Activated T-cell treated with anti-CD3 and anti-CD28 coated beads for 4 hours (primary cell): ENCODE measurements around the gene CASP6.
"Not testable (repeated sequence)": the region's sequence is repeated elsewhere in the genome, so short reads cannot be mapped to it uniquely, and the experiment has no call there.

Experiments
- DNase-seq: peaks from one replicate; pipeline ENCODE4 v3.0.0-alpha.2; 2020

CASP6 gene

GRCh38 chr4:109718759-109719158 is 15.5 kb upstream of the CASP6 start:
- no peak for DNase-seq

GRCh38 chr4:109713500-109713899 is 10.3 kb upstream of the CASP6 start:
- no peak for DNase-seq

DNA sequence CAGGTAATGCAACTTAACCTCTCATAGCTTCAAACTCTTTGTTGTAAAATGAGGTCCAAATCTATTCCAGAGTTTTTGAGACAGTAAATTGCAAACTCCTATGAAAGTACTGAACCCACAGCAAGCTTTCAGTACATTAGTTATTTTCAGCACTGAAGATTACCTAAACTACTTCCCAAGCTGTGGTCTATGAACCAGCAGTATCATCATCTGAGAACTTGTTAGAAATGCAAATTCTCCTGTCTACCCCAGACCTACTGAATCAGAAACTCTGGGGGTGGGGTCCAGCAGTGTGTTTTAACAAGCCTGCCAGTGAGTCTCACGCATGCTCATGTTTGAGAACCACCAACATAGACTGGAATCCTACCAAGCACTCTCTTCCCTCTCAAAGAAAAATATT is 5.7 kb upstream of the CASP6 start:
- no peak for DNase-seq

DNA sequence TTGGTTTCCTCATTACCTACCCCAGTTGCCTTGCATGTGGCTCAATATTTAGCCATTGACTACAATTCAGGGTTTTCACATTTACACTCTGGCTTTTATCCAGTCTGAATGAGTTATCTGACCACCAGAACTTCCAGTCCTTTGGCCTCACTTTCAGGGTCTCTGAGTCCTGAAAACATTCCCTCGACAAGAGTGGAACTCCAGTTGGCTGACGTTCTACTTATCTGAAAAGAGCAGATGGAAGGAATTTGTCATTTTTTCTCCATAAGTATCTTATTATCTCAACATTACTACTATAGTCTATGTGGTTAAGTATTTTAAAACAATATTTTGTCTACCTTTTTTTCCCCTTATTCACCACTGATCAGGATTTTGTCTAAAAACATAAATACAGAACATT is 5.2 kb upstream of the CASP6 start:
- no peak for DNase-seq

DNA sequence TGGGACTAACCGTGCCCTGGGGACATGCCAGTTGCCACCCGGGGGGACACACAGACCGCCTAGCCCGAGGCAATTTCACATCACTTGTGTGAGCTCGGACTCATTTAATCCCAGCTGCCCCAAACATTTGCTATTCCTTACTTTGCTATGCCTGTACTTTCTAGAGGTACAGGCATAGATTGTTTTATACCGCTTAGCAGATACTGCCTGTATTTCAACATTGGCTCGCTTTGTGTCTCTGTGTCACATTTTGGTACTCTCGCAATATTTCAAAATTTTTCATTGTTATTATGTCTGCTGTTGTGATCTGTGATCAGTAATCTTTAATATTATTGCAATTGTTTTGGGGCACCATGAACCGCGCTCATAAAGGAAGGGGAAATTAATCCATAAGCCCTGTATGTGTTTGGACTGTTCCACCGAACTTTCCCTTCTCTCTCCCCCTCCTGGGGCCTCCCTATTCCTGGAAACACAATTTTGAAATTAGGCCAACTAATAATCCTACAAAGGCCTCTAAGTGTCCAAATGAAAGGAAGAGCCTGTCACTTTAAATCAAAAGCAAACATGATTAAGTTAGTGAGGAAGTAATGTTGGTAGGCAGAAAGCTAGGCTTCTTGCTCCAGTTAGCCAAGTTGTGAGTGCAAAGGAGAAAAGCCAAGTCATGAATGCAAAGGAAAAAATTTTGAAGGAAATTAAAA is 568 bp upstream of the CASP6 start:
- DNase-seq, result no peak

DNA sequence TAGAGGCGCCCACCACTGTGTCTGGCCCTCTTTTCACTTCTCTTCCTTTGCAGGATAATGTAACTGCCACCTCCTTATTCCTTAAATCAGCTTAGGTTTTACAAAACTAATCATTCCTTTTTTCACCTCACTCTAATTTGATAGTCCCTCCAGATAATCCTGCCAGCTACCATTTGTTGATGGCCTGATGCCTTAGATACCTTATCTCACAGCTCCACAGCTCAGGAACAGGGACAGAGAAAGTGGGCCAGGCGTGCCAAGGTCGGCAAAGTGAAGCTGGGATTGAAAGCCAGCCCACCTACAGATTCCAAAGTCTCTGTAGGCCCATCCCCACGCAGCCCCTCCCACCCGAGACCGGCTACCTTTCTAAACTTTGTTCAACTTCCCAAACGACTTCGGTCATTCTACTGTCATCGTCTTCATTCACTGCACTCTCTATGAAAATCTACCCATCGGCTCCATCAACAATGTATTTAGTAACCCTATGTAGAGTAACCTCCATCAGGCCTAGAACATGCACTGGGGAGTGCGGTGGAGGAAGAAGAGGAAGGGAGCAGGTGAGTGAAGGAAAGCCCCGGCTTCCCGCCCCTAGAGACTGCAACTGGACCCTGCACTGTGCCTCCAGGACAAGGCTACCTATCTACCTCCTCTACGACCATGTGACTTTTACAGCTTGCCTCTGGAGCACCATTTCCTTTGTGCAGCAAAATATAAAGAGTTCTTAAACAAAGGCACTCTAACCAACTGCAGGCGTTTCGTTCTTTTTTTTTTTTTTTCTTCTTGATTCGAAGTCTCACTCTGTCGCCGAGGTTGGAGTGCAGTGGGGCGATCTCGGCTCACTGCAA is 1.5 kb downstream of the CASP6 start:
- no peak for DNase-seq

GRCh38 chr4:109699553-109700225 is 3.6 kb downstream of the CASP6 start:
- DNase-seq, result no peak

GRCh38 chr4:109698656-109699055 is 4.6 kb downstream of the CASP6 start:
- no peak for DNase-seq

- DNase-seq, result no peak
Observed at GRCh38 chr4:109691411-109691920, 11.8 kb downstream of the CASP6 start.

DNA sequence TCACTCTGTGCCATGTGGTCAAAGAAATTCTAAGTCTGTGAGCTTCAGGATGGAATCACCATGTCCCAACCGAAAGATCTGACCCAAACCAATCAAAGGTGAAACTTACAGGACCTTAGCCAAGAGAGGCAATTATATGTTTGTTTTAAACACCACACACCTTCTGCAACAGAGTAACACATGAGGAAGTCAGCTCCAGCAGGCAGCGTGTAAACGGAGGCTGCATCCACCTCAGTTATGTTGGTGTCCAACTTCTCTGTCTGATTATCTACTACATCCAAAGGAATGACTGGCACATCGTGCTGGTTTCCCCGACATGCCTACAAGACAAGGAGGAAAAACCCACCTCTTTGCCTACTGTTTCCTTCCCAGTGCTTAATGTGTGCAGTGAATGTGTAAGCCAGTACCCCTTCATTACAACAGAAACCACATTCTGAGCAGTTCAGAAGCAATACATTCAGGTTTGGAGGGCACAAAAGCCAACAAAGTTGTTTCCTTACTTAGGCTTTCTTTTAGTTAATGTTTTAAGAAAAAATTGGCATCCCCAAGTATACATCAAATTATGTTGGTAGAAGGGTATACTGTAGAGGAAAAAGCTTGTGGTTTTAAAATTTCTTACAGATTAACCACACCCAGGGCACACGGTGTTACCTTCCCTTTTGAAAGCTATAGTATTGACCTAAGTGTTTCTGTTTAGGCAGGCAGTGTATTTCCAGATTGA is 12.4 kb downstream of the CASP6 start:
- DNase-seq, result no peak

GRCh38 chr4:109684727-109685126 is 18.5 kb downstream of the CASP6 start:
- DNase-seq, result no peak

GRCh38 chr4:109683621-109684253 is 19.5 kb downstream of the CASP6 start:
- DNase-seq, result no peak

DNA sequence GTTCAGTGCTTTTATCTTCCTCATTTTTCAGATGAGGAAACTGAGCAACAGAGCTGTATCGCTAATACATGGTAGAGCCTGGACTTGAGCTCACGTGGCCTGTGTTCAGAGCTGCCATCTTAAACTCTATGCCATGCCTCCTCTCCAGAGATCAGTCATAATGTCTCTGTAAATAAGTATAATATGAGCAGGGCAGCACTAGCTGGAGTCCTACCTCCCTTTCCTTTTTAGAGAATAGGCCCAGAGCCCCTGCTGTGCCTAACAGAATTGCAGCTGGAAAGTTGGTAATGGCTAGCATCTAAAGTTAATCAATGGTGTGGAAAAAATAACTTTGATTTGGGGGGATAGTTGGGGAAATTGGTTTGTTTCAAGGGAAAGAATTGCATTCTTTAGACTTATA is 20.4 kb downstream of the CASP6 start:
- no peak for DNase-seq

- DNase-seq, result not testable (repeated sequence)
Observed at GRCh38 chr4:109678925-109679324, 24.3 kb downstream of the CASP6 start.

DNA sequence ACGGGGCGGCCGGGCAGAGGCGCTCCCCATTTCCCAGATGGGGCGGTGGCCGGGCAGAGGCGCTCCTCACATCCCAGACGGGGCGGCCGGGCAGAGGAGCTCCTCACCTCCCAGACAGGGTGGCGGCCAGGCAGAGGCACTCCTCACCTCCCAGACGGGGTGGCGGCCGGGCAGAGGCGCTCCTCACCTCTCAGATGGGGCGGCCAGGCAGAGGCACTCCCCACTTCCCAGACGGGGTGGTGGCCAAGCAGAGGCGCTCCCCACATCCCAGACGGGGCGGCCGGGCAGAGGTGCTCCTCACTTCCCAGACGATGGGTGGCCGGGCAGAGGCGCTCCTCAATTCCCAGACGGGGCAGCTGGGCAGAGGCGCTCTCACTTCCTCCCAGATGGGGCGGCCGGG is 24.8 kb downstream of the CASP6 start:
- DNase-seq, result not testable (repeated sequence)

GRCh38 chr4:109676886-109677285 is 26.4 kb downstream of the CASP6 start:
- no peak for DNase-seq

- no peak for DNase-seq
Observed at GRCh38 chr4:109675843-109676242, 27.4 kb downstream of the CASP6 start.

DNA sequence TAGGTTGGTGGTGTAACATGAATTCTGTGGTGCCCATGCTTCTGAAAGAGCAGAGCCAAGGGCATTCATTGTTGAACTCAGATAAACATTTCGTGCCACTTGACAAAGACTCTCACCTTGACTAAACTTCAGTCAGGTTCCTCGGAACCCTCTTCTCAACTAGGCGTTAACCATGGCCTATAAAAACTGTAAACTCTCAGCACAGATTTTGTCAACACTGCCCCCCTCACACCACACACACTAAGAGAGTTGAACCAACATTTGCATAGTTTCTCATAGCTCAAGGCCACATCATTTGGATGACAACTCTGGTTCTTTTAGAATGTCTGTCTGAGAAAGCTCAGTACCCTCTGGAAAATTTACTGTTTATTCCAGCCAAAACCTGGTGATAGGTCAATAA is 28.1 kb downstream of the CASP6 start:
- no peak for DNase-seq

- DNase-seq, result no peak
Observed at GRCh38 chr4:109673303-109673702, 29.9 kb downstream of the CASP6 start.

- no peak for DNase-seq
Observed at GRCh38 chr4:109672169-109672930, 30.9 kb downstream of the CASP6 start.

- no peak for DNase-seq
Observed at GRCh38 chr4:109671350-109671749, 31.9 kb downstream of the CASP6 start.
